Activated T-cell treated with anti-CD3 and anti-CD28 coated beads, Interleukin-2, amount 50 U/mL, for 72 hours (primary cell): ENCODE measurements around the gene SLC25A25. TPM values are rescaled to one million over a fixed set of nuclear protein-coding genes. Genes with fewer than 3 reads are reported as not detected.
A peak's percentile ranks its signal among the peaks of the same experiment; 100 is the strongest.
"Not testable (repeated sequence)": the region's sequence is repeated elsewhere in the genome, so short reads cannot be mapped to it uniquely, and the experiment has no call there.

Source experiments
- ATAC-seq, 2 donors: fragments of 150-1000 bp; cut with Tn5 transposase; replicated peaks in 1 of 2; 2 replicates each; pipeline ENCODE4 v1.10.0; 2021; ENCODE audit warnings: moderate library complexity in 2 of 2, mild to moderate bottlenecking in 1 of 2
- DNase-seq, 2 donors: peaks; one replicate each; pipeline ENCODE4 v3.0.0; 2021 to 2022; ENCODE audit warnings: mixed read lengths in 1 of 2
- H3K27ac Mint-ChIP-seq: one replicate; pipeline ENCODE4 v1.8.0; 2022; ENCODE audit warnings: mild to moderate bottlenecking, moderate library complexity, mixed read lengths
- H3K27me3 Mint-ChIP-seq: one replicate; pipeline ENCODE4 v1.8.0; 2022; ENCODE audit warnings: low read depth, mixed read lengths
- H3K36me3 Mint-ChIP-seq, 2 donors: one replicate each; pipeline ENCODE4 v1.8.0; 2022; ENCODE audit warnings: mixed read lengths in 2 of 2, mild to moderate bottlenecking in 1 of 2; ENCODE audit not compliant: insufficient read depth in 2 of 2
- H3K4me1 Mint-ChIP-seq: one replicate; pipeline ENCODE4 v1.8.0; 2022; ENCODE audit warnings: low read depth, mixed read lengths
- H3K4me3 Mint-ChIP-seq, 2 donors: one replicate each; pipeline ENCODE4 v1.8.0; 2022; ENCODE audit warnings: mild to moderate bottlenecking in 2 of 2, mixed read lengths in 2 of 2, moderate library complexity in 2 of 2
- H3K9me3 Mint-ChIP-seq, 2 donors: one replicate each; pipeline ENCODE4 v1.8.0; 2022; ENCODE audit warnings: mixed read lengths in 2 of 2
- total RNA-seq, 2 donors: library from RNA; stranded (reverse); gene quantifications; one replicate each; pipeline ENCODE4 v1.2.3, GENCODE V29; 2022

SLC25A25 gene
- total RNA-seq = 10 to 100 TPM in 1 of 2 donors, 1 to 10 TPM in 1; 9.7 to 11.2 TPM

- Mint-ChIP-seq H3K4me1 (peaks cover 44% of the 10 kb centered on the region), H3K27ac (peak within 1 kb of the TSS; percentile 95), H3K36me3 (peaks cover 1 to 2% of the 10 kb centered on the region in 2 donors), H3K27me3 (no peaks in the 10 kb centered on the region), H3K4me3 (peak within 1 kb of the TSS; percentile 94 to 99), H3K9me3 (no peaks in the 10 kb centered on the region)
- peak; percentile 100 for DNase-seq
- ATAC-seq = peak; percentile 80 to 84
Measured at GRCh38 chr9:128067645-128068385, at the start of gene SLC25A25. TSS of gene SLC25A25 (plus strand) at chr9:128068232. CDS start at chr9:128068320, 88 bp downstream.

- H3K27me3 Mint-ChIP-seq = no peaks in the 10 kb centered on the region
- DNase-seq (no peak), ATAC-seq (no peak)
- no peak overlapping the region for H3K4me3 Mint-ChIP-seq
- peak overlapping the region; percentile 21 for H3K27ac Mint-ChIP-seq
- H3K9me3 Mint-ChIP-seq = no peaks in the 10 kb centered on the region
- peaks cover 65% of the 10 kb centered on the region for H3K4me1 Mint-ChIP-seq
- no peaks in the 10 kb centered on the region for H3K36me3 Mint-ChIP-seq
Measured at GRCh38 chr9:128020692-128021091, 47.3 kb upstream of the SLC25A25 start.

GRCh38 chr9:128021098-128021497 lies 46.9 kb upstream of the SLC25A25 start:
- Mint-ChIP-seq H3K9me3 (no peaks in the 10 kb centered on the region), H3K4me3 (peak overlapping the region; percentile 7 to 11), H3K4me1 (peaks cover 69% of the 10 kb centered on the region), H3K27me3 (no peaks in the 10 kb centered on the region), H3K36me3 (no peaks in the 10 kb centered on the region), H3K27ac (peak overlapping the region; percentile 69)
- ATAC-seq (no peak), DNase-seq (no peak)

- Mint-ChIP-seq H3K27ac (peak overlapping the region; percentile 54), H3K9me3 (no peaks in the 10 kb centered on the region), H3K4me3 (no peak overlapping the region), H3K4me1 (peaks cover 74% of the 10 kb centered on the region), H3K27me3 (no peaks in the 10 kb centered on the region), H3K36me3 (no peaks in the 10 kb centered on the region)
- DNase-seq (no peak), ATAC-seq (no peak)
Measured at GRCh38 chr9:128022886-128023285, 45.1 kb upstream of the SLC25A25 start.

GRCh38 chr9:128023671-128024070 lies 44.4 kb upstream of the SLC25A25 start:
- H3K36me3 Mint-ChIP-seq, H3K27ac Mint-ChIP-seq, ATAC-seq, H3K27me3 Mint-ChIP-seq, DNase-seq, H3K9me3 Mint-ChIP-seq: not testable (repeated sequence)
- Mint-ChIP-seq H3K4me1 (peaks cover 82% of the 10 kb centered on the region), H3K4me3 (peak overlapping the region; percentile 2 to 31)

- H3K36me3 Mint-ChIP-seq = no peaks in the 10 kb centered on the region
- no peak for ATAC-seq
- H3K9me3 Mint-ChIP-seq = no peaks in the 10 kb centered on the region
- no peak overlapping the region for H3K27ac Mint-ChIP-seq
- H3K4me3 Mint-ChIP-seq = peak overlapping the region; percentile 80 to 84
- peaks cover 92% of the 10 kb centered on the region for H3K4me1 Mint-ChIP-seq
- H3K27me3 Mint-ChIP-seq = no peaks in the 10 kb centered on the region
- DNase-seq = no peak
Measured at GRCh38 chr9:128024761-128025308, 43.2 kb upstream of the SLC25A25 start.

- Mint-ChIP-seq H3K4me1 (peaks cover 95% of the 10 kb centered on the region), H3K9me3 (no peaks in the 10 kb centered on the region), H3K27me3 (no peaks in the 10 kb centered on the region), H3K36me3 (no peaks in the 10 kb centered on the region), H3K27ac (peak overlapping the region; percentile 13), H3K4me3 (peak overlapping the region; percentile 80 to 84)
- no peak for ATAC-seq
- no peak for DNase-seq
Measured at GRCh38 chr9:128025736-128026135, 42.3 kb upstream of the SLC25A25 start.

GRCh38 chr9:128026255-128026772 lies 41.7 kb upstream of the SLC25A25 start:
- H3K27me3 Mint-ChIP-seq = no peaks in the 10 kb centered on the region
- peak overlapping the region; percentile 80 to 84 for H3K4me3 Mint-ChIP-seq
- ATAC-seq = peak; percentile 65 to 74
- H3K27ac Mint-ChIP-seq = peak overlapping the region; percentile 13
- DNase-seq = peak; percentile 73 to 84
- peaks cover 95% of the 10 kb centered on the region for H3K4me1 Mint-ChIP-seq
- H3K36me3 Mint-ChIP-seq = no peaks in the 10 kb centered on the region
- H3K9me3 Mint-ChIP-seq = no peaks in the 10 kb centered on the region

- ATAC-seq (peak; percentile 50 to 61), DNase-seq (peak; percentile 58 to 74)
- Mint-ChIP-seq H3K4me3 (peak overlapping the region; percentile 80 to 84), H3K9me3 (no peaks in the 10 kb centered on the region), H3K27ac (peak overlapping the region; percentile 13), H3K27me3 (no peaks in the 10 kb centered on the region), H3K4me1 (peaks cover 95% of the 10 kb centered on the region), H3K36me3 (no peaks in the 10 kb centered on the region)
Measured at GRCh38 chr9:128026773-128027541, 41.1 kb upstream of the SLC25A25 start.

GRCh38 chr9:128027705-128028104 lies 40.3 kb upstream of the SLC25A25 start:
- Mint-ChIP-seq H3K4me3 (peak overlapping the region; percentile 46 to 80), H3K4me1 (peaks cover 92% of the 10 kb centered on the region), H3K27ac (no peak overlapping the region), H3K36me3 (no peaks in the 10 kb centered on the region), H3K27me3 (no peaks in the 10 kb centered on the region), H3K9me3 (no peaks in the 10 kb centered on the region)
- no peak for DNase-seq
- no peak for ATAC-seq

GRCh38 chr9:128033609-128034008 lies 34.4 kb upstream of the SLC25A25 start:
- DNase-seq = no peak
- no peaks in the 10 kb centered on the region for H3K36me3 Mint-ChIP-seq
- H3K4me3 Mint-ChIP-seq = peak overlapping the region; percentile 39 to 75
- no peaks in the 10 kb centered on the region for H3K9me3 Mint-ChIP-seq
- no peak overlapping the region for H3K27ac Mint-ChIP-seq
- no peaks in the 10 kb centered on the region for H3K27me3 Mint-ChIP-seq
- H3K4me1 Mint-ChIP-seq = peaks cover 58% of the 10 kb centered on the region
- ATAC-seq = peak in 1 of 2 donors; percentile 1

GRCh38 chr9:128034821-128035652 lies 33.0 kb upstream of the SLC25A25 start:
- ATAC-seq (peak; percentile 57 to 59), DNase-seq (peak; percentile 69 to 70)
- Mint-ChIP-seq H3K9me3 (no peaks in the 10 kb centered on the region), H3K4me1 (peaks cover 46% of the 10 kb centered on the region), H3K36me3 (no peaks in the 10 kb centered on the region), H3K27me3 (no peaks in the 10 kb centered on the region), H3K27ac (peak overlapping the region; percentile 42), H3K4me3 (no peak overlapping the region)
